ENCODE data around the gene TUBGCP6.
A peak's percentile ranks its signal among the peaks of the same experiment; 100 is the strongest.
"Not testable (repeated sequence)": the region's sequence is repeated elsewhere in the genome, so short reads cannot be mapped to it uniquely, and the experiment has no call there.

The TUBGCP6 gene

GRCh38 chr22:50171965-50172421 is 72.8 kb downstream of the TUBGCP6 start:
- H3K4me1 Mint-ChIP-seq: peaks cover 13% of the 10 kb centered on the region
- no peaks in the 10 kb centered on the region for H3K36me3 Mint-ChIP-seq
- no peaks in the 10 kb centered on the region for H3K9me3 Mint-ChIP-seq
- H3K4me3 Mint-ChIP-seq: no peak overlapping the region
- H3K27ac Mint-ChIP-seq: peak overlapping the region; percentile 72
- H3K27me3 Mint-ChIP-seq: peaks cover 18% of the 10 kb centered on the region

- H3K4me3 Mint-ChIP-seq: peak overlapping the region; percentile 79
- H3K27ac Mint-ChIP-seq: peak overlapping the region; percentile 55
- peaks cover 13% of the 10 kb centered on the region for H3K4me1 Mint-ChIP-seq
- H3K27me3 Mint-ChIP-seq: peaks cover 18% of the 10 kb centered on the region
- no peaks in the 10 kb centered on the region for H3K36me3 Mint-ChIP-seq
- H3K9me3 Mint-ChIP-seq: no peaks in the 10 kb centered on the region
Observed at GRCh38 chr22:50171319-50171964, 73.4 kb downstream of the TUBGCP6 start.

- Mint-ChIP-seq H3K36me3 (no peaks in the 10 kb centered on the region), H3K9me3 (no peaks in the 10 kb centered on the region), H3K27me3 (peaks cover 18% of the 10 kb centered on the region), H3K4me3 (peak within 1 kb of the TSS; percentile 79), H3K27ac (peak within 1 kb of the TSS; percentile 55), H3K4me1 (peaks cover 13% of the 10 kb centered on the region)
Observed at GRCh38 chr22:50170453-50171318, 74.1 kb downstream of the TUBGCP6 start, which contains the start of gene PANX2. PANX2 (plus strand) TSS chr22:50170731; CDS start chr22:50170731, 0 bp downstream.

- Mint-ChIP-seq H3K27me3 (peaks cover 18% of the 10 kb centered on the region), H3K4me1 (peaks cover 13% of the 10 kb centered on the region), H3K4me3 (peak overlapping the region; percentile 57), H3K9me3 (no peaks in the 10 kb centered on the region), H3K36me3 (no peaks in the 10 kb centered on the region), H3K27ac (no peak overlapping the region)
Observed at GRCh38 chr22:50169774-50170341, 75.0 kb downstream of the TUBGCP6 start.

- peak overlapping the region; percentile 73 for H3K4me3 Mint-ChIP-seq
- H3K36me3 Mint-ChIP-seq: no peaks in the 10 kb centered on the region
- peak overlapping the region; percentile 41 for H3K27ac Mint-ChIP-seq
- H3K27me3 Mint-ChIP-seq: peaks cover 18% of the 10 kb centered on the region
- H3K9me3 Mint-ChIP-seq: no peaks in the 10 kb centered on the region
- peaks cover 13% of the 10 kb centered on the region for H3K4me1 Mint-ChIP-seq
Observed at GRCh38 chr22:50169181-50169759, 75.6 kb downstream of the TUBGCP6 start.

- not testable (repeated sequence) for H3K36me3 Mint-ChIP-seq, H3K9me3 Mint-ChIP-seq
- Mint-ChIP-seq H3K27me3 (peaks cover 18% of the 10 kb centered on the region), H3K27ac (peak overlapping the region; percentile 82), H3K4me3 (peak overlapping the region; percentile 73), H3K4me1 (peaks cover 13% of the 10 kb centered on the region)
Observed at GRCh38 chr22:50168490-50169180, 76.2 kb downstream of the TUBGCP6 start.

GRCh38 chr22:50167689-50168489 is 76.9 kb downstream of the TUBGCP6 start:
- H3K9me3 Mint-ChIP-seq: no peaks in the 10 kb centered on the region
- H3K4me3 Mint-ChIP-seq: peak overlapping the region; percentile 19
- H3K36me3 Mint-ChIP-seq: no peaks in the 10 kb centered on the region
- peaks cover 13% of the 10 kb centered on the region for H3K4me1 Mint-ChIP-seq
- H3K27ac Mint-ChIP-seq: peak overlapping the region; percentile 76
- peaks cover 18% of the 10 kb centered on the region for H3K27me3 Mint-ChIP-seq

Measured in activated naive CD4-positive, alpha-beta T cell treated with anti-CD3 and anti-CD28 coated beads, Interleukin-2, amount 50 U/mL, for 24 hours (primary cell).